OCI-LY7 (cell line): ENCODE data around the gene SMTNL2. TPM values are rescaled to one million over a fixed set of nuclear protein-coding genes. Genes with fewer than 3 reads are reported as not detected.

ENCODE experiments used
- BruUV-seq: library from RNA; stranded (reverse); fragments of 400-500 nt; replicated peaks from 2 replicates; lab custom pipeline; 2021; lab: Mats Ljungman, UMichigan
- CTCF ChIA-PET: fragments of 300-600 bp; sonication (Branson Sonifier 250); formaldehyde crosslinking; loops from one replicate; lab custom pipeline; 2022; ENCODE audit warnings: antibody characterized with exemption; ENCODE audit not compliant: unreplicated experiment; lab: Charles Lee
- POLR2A ChIA-PET: fragments of 300-600 bp; sonication (Branson Sonifier 250); formaldehyde crosslinking; loops from one replicate; lab custom pipeline; 2022; ENCODE audit warnings: antibody characterized with exemption; lab: Charles Lee
- DNase-seq: peaks from one replicate; pipeline ENCODE4 v3.0.0-alpha.2; 2015; ENCODE audit warnings: low spot score
- H2AFZ ChIP-seq: fragments of 200-600 bp; sonication (generic), shearing (Covaris generic); 2 replicates; pipeline ENCODE4 v1.6.1; 2014; ENCODE audit warnings: mild to moderate bottlenecking, antibody characterized with exemption, low read length, moderate library complexity
- H3K27ac ChIP-seq: fragments of 200-600 bp; sonication (generic); 2 replicates; pipeline ENCODE4 v1.5.1; 2014; ENCODE audit warnings: mixed run types, low read depth, mild to moderate bottlenecking, moderate library complexity, low read length, inconsistent platforms; ENCODE audit not compliant: poor library complexity, severe bottlenecking
- H3K36me3 ChIP-seq: fragments of 200-600 bp; sonication (generic); 2 replicates; pipeline ENCODE4 v1.6.1; 2014; ENCODE audit warnings: mild to moderate bottlenecking, antibody characterized with exemption, low read length, moderate library complexity, mixed read lengths; ENCODE audit not compliant: insufficient read depth
- H3K4me1 ChIP-seq: fragments of 200-600 bp; sonication (generic); 2 replicates; pipeline ENCODE4 v1.5.1; 2014; ENCODE audit warnings: mild to moderate bottlenecking, low read length; ENCODE audit not compliant: insufficient read depth, poor library complexity, severe bottlenecking
- H3K4me2 ChIP-seq: fragments of 200-600 bp; sonication (generic); 2 replicates; pipeline ENCODE4 v1.6.1; 2014; ENCODE audit warnings: mild to moderate bottlenecking, low read length
- H3K4me3 ChIP-seq: fragments of 200-600 bp; sonication (generic); 2 replicates; pipeline ENCODE4 v1.5.1; 2014; ENCODE audit warnings: mild to moderate bottlenecking, low read depth, low read length; ENCODE audit not compliant: poor library complexity, severe bottlenecking
- H3K79me2 ChIP-seq: fragments of 200-600 bp; sonication (generic); 2 replicates; pipeline ENCODE4 v1.6.1; 2016; ENCODE audit warnings: low read depth, mild to moderate bottlenecking, low read length, moderate library complexity, mixed read lengths; ENCODE audit not compliant: insufficient read depth
- H3K9me2 ChIP-seq: fragments of 200-600 bp; sonication (generic); 2 replicates; pipeline ENCODE4 v1.6.1; 2016; ENCODE audit warnings: mild to moderate bottlenecking, low read length, mixed read lengths; ENCODE audit not compliant: insufficient read depth
- H3K9me3 ChIP-seq: fragments of 200-600 bp; sonication (generic); 2 replicates; pipeline ENCODE4 v1.6.1; 2014; ENCODE audit warnings: mild to moderate bottlenecking, mixed run types, low read length, mixed read lengths
- H4K20me1 ChIP-seq: fragments of 200-600 bp; sonication (generic); 2 replicates; pipeline ENCODE4 v1.6.1; 2014; ENCODE audit warnings: mild to moderate bottlenecking, antibody characterized with exemption, low read length, moderate library complexity, mixed read lengths; ENCODE audit not compliant: insufficient read depth
- EZH2phosphoT487 ChIP-seq: fragments of 200-600 bp; sonication (generic); IDR thresholded peaks from 2 replicates; pipeline ENCODE4 v1.6.1; 2018; ENCODE audit warnings: low read depth, borderline replicate concordance, mild to moderate bottlenecking, mixed run types, antibody characterized with exemption, low read length, moderate library complexity, mixed read lengths
- intact Hi-C: fragments of 100-400 bp; cut with micrococcal nuclease; formaldehyde crosslinking; loops from one replicate; pipeline ENCODE4 v1.10.0; 2022; ENCODE audit not compliant: unreplicated experiment
- total RNA-seq, 2 experiments: library from RNA; depleted of rRNA in 1 of 2; stranded (reverse); fragments of >200 nt in 1 of 2; shearing (Covaris generic) in 1 of 2; gene quantifications; 2 replicates each; pipeline ENCODE4 v1.2.3, GENCODE V29; 2014 to 2022
- TF ChIP-seq, protein P1 (sequence below): fragments of 200-600 bp; sonication (generic); conservative IDR thresholded peaks from 2 replicates; pipeline ENCODE4 v1.5.1; 2014; ENCODE audit warnings: mild to moderate bottlenecking, antibody characterized with exemption, low read length, moderate library complexity, mixed read lengths

Gene SMTNL2
- total RNA-seq, 2 experiments from 2014 or later, result not detected

DNA sequence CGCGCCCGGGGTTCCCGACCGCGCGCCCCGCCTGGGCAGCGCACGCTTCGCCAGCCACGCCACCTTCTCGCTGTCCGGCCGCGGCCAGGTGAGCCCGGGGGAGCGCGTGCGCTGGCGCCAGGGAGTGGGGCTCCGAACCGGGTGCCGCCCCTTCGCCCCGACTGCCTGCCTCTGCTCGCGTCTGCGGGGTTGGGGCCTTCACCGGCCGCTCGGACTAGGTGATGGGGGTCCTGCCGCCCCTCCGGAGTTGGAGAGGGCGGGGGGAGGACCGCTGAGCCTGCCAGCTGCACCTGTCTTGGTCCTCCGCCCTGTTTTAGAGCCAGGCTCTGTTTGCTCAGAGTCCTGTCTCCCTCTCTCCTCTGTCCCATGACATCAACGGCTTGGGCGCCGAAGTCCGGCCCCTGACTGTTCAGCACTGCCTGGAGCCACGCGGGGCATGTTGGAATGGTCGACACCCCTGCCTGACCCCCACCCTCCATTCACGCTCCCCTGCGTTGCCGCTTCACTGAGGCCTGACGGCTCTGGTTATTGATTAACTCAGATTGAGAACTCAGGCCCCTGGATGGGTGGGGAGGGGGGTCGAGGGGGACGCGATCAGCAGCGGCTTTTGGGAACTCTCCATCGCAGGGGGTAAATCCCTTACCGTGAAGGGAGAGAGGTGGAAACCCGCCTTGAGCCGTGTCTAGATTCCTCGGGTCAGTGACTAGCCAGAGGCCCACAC, 748 bp downstream of the SMTNL2 start:
- no peaks in the 10 kb centered on the region for H3K9me3 ChIP-seq
- intact Hi-C loops, result no loop called here
- POLR2A ChIA-PET, result no interaction called here
- H3K36me3 ChIP-seq, result no peaks in the 10 kb centered on the region
- no peaks in the 10 kb centered on the region for H3K79me2 ChIP-seq
- no peaks in the 10 kb centered on the region for H3K9me2 ChIP-seq
- no peaks in the 10 kb centered on the region for H4K20me1 ChIP-seq
- BruUV-seq, result no TSS peak
- no peaks in the 10 kb centered on the region for H3K4me1 ChIP-seq
- CTCF ChIA-PET, result no interaction called here
- no peak overlapping the region for H3K27ac ChIP-seq
- DNase-seq, result no peak
- H3K4me2 ChIP-seq, result no peak overlapping the region
- no peak for TF ChIP-seq EZH2phosphoT487
- no peak overlapping the region for H2AFZ ChIP-seq
- no peak overlapping the region for H3K4me3 ChIP-seq

DNA sequence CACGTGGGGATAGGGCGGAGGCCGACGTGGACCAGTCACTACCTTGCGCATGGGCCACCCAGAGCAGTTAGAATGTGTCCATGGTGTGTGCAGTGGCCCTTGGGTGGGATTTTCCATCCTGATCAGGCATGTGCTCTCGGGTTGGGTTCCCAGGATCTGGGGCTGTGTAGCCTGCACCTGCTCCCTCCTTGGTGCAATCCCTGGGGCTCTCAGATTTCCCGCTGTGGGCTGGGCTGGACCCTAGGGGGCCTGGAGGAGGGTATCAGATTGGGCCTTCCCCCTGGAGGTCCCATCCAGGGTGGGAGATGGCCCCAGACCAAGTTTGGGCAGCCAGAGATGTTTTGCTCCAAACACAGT, 1.3 kb downstream of the SMTNL2 start:
- no peak for DNase-seq
- POLR2A ChIA-PET, result no interaction called here
- TF ChIP-seq, protein P1, sequence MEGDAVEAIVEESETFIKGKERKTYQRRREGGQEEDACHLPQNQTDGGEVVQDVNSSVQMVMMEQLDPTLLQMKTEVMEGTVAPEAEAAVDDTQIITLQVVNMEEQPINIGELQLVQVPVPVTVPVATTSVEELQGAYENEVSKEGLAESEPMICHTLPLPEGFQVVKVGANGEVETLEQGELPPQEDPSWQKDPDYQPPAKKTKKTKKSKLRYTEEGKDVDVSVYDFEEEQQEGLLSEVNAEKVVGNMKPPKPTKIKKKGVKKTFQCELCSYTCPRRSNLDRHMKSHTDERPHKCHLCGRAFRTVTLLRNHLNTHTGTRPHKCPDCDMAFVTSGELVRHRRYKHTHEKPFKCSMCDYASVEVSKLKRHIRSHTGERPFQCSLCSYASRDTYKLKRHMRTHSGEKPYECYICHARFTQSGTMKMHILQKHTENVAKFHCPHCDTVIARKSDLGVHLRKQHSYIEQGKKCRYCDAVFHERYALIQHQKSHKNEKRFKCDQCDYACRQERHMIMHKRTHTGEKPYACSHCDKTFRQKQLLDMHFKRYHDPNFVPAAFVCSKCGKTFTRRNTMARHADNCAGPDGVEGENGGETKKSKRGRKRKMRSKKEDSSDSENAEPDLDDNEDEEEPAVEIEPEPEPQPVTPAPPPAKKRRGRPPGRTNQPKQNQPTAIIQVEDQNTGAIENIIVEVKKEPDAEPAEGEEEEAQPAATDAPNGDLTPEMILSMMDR, result no peak
- TF ChIP-seq EZH2phosphoT487, result no peak
- H3K9me3 ChIP-seq, result no peaks in the 10 kb centered on the region
- H3K4me3 ChIP-seq, result no peak overlapping the region
- no peaks in the 10 kb centered on the region for H4K20me1 ChIP-seq
- no peak overlapping the region for H3K27ac ChIP-seq
- H3K79me2 ChIP-seq, result no peaks in the 10 kb centered on the region
- H3K4me2 ChIP-seq, result no peak overlapping the region
- intact Hi-C loops, result no loop called here
- no TSS peak for BruUV-seq
- H3K4me1 ChIP-seq, result no peaks in the 10 kb centered on the region
- no peak overlapping the region for H2AFZ ChIP-seq
- no peaks in the 10 kb centered on the region for H3K36me3 ChIP-seq
- H3K9me2 ChIP-seq, result no peaks in the 10 kb centered on the region
- CTCF ChIA-PET, result no interaction called here

DNA sequence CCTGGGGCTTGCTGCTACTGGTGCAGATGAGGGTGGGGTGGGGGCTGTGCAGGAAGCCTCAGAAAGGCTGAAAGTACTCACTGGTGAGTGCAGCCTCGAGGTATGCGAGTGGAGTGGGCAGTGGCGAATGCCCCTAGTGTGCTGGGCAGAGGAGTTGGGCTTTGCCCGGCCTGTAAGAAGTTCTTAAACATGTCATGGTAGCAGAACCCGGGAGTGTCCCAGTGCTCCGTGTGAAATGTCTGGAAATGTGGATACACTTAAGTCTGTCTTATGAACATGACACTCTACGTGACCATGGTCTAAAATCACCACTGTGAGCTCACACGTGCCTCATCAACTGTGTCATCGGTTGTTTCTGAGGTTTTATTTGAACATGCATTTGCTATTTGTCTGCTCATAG, 1.7 kb downstream of the SMTNL2 start:
- Histone ChIP-seq H3K4me2 (no peak overlapping the region), H3K4me1 (no peaks in the 10 kb centered on the region), H3K9me3 (no peaks in the 10 kb centered on the region), H4K20me1 (no peaks in the 10 kb centered on the region), H3K36me3 (no peaks in the 10 kb centered on the region), H3K79me2 (no peaks in the 10 kb centered on the region), H2AFZ (no peak overlapping the region), H3K27ac (no peak overlapping the region), H3K4me3 (no peak overlapping the region), H3K9me2 (no peaks in the 10 kb centered on the region)
- no peak for DNase-seq
- ChIA-PET POLR2A (no interaction called here), CTCF (no interaction called here)
- TF ChIP-seq, protein P1, result no peak
- no peak for TF ChIP-seq EZH2phosphoT487
- intact Hi-C loops, result no loop called here
- no TSS peak for BruUV-seq
